GM23338 (cell line): ENCODE measurements around the gene SLC41A3. TPM values are rescaled to one million over a fixed set of nuclear protein-coding genes. Genes with fewer than 3 reads are reported as not detected.
"Not testable (repeated sequence)": the region's sequence is repeated elsewhere in the genome, so short reads cannot be mapped to it uniquely, and the experiment has no call there.

ENCODE experiments used
- ATAC-seq: fragments of 200-7000 bp; cut with Tn5 transposase; 3 replicates; pipeline ENCODE4 v1.9.1; 2020
- DNase-seq: peaks from one replicate; pipeline ENCODE4 v3.0.0-alpha.2; 2015; ENCODE audit warnings: low spot score
- H2AFZ ChIP-seq: fragments of 200-600 bp; sonication (generic); 2 replicates; pipeline ENCODE4 v1.8.0; 2016; ENCODE audit warnings: antibody characterized with exemption, mild to moderate bottlenecking, moderate library complexity
- H3F3A ChIP-seq: fragments of 200-600 bp; sonication (generic); replicated peaks from 2 replicates; pipeline ENCODE4 v1.8.0; 2017; ENCODE audit warnings: antibody characterized with exemption, mixed run types, low read depth
- H3K27ac ChIP-seq: fragments of 200-600 bp; sonication (generic); 2 replicates; pipeline ENCODE4 v1.6.1; 2016; ENCODE audit warnings: low read depth
- H3K27me3 ChIP-seq: fragments of 200-600 bp; sonication (generic); 2 replicates; pipeline ENCODE4 v1.8.0; 2016; ENCODE audit warnings: mild to moderate bottlenecking, mixed run types, moderate library complexity; ENCODE audit not compliant: insufficient read depth
- H3K36me3 ChIP-seq: fragments of 200-600 bp; sonication (generic); 2 replicates; pipeline ENCODE4 v1.8.0; 2016; ENCODE audit warnings: mild to moderate bottlenecking; ENCODE audit not compliant: insufficient read depth
- H3K4me1 ChIP-seq: fragments of 200-600 bp; sonication (generic); 2 replicates; pipeline ENCODE4 v1.8.0; 2016; ENCODE audit warnings: mild to moderate bottlenecking, moderate library complexity; ENCODE audit not compliant: insufficient read depth
- H3K4me2 ChIP-seq: fragments of 200-600 bp; sonication (generic); 2 replicates; pipeline ENCODE4 v1.7.1; 2017; ENCODE audit warnings: mixed run types
- H3K4me3 ChIP-seq: fragments of 200-600 bp; sonication (generic); 2 replicates; pipeline ENCODE4 v1.6.1; 2016; ENCODE audit warnings: mixed run types
- H3K79me2 ChIP-seq: fragments of 200-600 bp; sonication (generic); replicated peaks from 2 replicates; pipeline ENCODE4 v1.8.0; 2017; ENCODE audit warnings: mild to moderate bottlenecking; ENCODE audit not compliant: insufficient read depth
- H3K9me2 ChIP-seq: fragments of 200-600 bp; sonication (generic); 2 replicates; pipeline ENCODE4 v1.8.0; 2017; ENCODE audit not compliant: insufficient read depth
- H4K20me1 ChIP-seq: fragments of 200-600 bp; sonication (generic); replicated peaks from 2 replicates; pipeline ENCODE4 v1.8.0; 2017; ENCODE audit warnings: mild to moderate bottlenecking; ENCODE audit not compliant: insufficient read depth
- H3K27ac Mint-ChIP-seq: 2 replicates; pipeline ENCODE4 v1.8.0; 2020; ENCODE audit warnings: inconsistent platforms, mild to moderate bottlenecking, moderate library complexity, mixed read lengths
- H3K27me3 Mint-ChIP-seq: 3 replicates; pipeline ENCODE4 v1.8.0; 2022; ENCODE audit warnings: low read depth, mild to moderate bottlenecking, moderate library complexity, mixed read lengths, inconsistent platforms; ENCODE audit not compliant: insufficient read depth, poor library complexity
- H3K36me3 Mint-ChIP-seq: 3 replicates; pipeline ENCODE4 v1.8.0; 2021; ENCODE audit warnings: low read depth, mild to moderate bottlenecking, inconsistent platforms, moderate library complexity, mixed read lengths
- H3K4me1 Mint-ChIP-seq: 3 replicates; pipeline ENCODE4 v1.8.0; 2020; ENCODE audit warnings: mild to moderate bottlenecking, inconsistent platforms, mixed read lengths
- H3K4me3 Mint-ChIP-seq: 3 replicates; pipeline ENCODE4 v1.8.0; 2021; ENCODE audit warnings: moderate library complexity, mild to moderate bottlenecking, inconsistent platforms, mixed read lengths
- H3K9me3 Mint-ChIP-seq: 3 replicates; pipeline ENCODE4 v1.8.0; 2020; ENCODE audit warnings: moderate library complexity, mild to moderate bottlenecking, inconsistent platforms, mixed read lengths
- CREB1 ChIP-seq: fragments of 250-450 bp; sonication (Bioruptor Pico); IDR thresholded peaks from 2 replicates; pipeline ENCODE4 v1.5.0; 2020; ENCODE audit warnings: low read depth, mild to moderate bottlenecking, moderate library complexity
- EZH2phosphoT487 ChIP-seq: fragments of 200-600 bp; sonication (generic); IDR thresholded peaks from one replicate; pipeline ENCODE4 v1.8.1; 2018; ENCODE audit warnings: antibody characterized with exemption; ENCODE audit not compliant: unreplicated experiment
- NANOG ChIP-seq: IDR thresholded peaks from 2 replicates; pipeline ENCODE4 v1.6.1; 2016; ENCODE audit warnings: antibody characterized with exemption, borderline replicate concordance
- POLR2AphosphoS5 ChIP-seq: IDR thresholded peaks from 2 replicates; pipeline ENCODE4 v1.6.1; 2016; ENCODE audit warnings: antibody characterized with exemption, low read depth
- ZNF114 ChIP-seq: fragments of 250-450 bp; sonication (Bioruptor Pico); IDR thresholded peaks from 2 replicates; pipeline ENCODE4 v1.5.0; 2020; ENCODE audit warnings: mild to moderate bottlenecking, moderate library complexity
- ZNF331 ChIP-seq: fragments of 250-450 bp; sonication (Bioruptor Pico); IDR thresholded peaks from 2 replicates; pipeline ENCODE4 v1.5.0; 2020; ENCODE audit warnings: low read depth, mild to moderate bottlenecking, moderate library complexity
- polyA plus RNA-seq: library from polyadenylated mRNA; unstranded; fragments of >200 nt; fragmentation: Nextera tagmentation; extraction: Ambion mirVana; gene quantifications from 2 replicates; pipeline ENCODE4 v1.2.1, GENCODE V29; 2016
- total RNA-seq: library from RNA; depleted of rRNA; stranded (reverse); fragments of >200 nt; shearing (Covaris generic); gene quantifications from 2 replicates; pipeline ENCODE4 v1.2.3, GENCODE V29; 2014
- TF ChIP-seq, protein P1 (sequence below), 2 experiments: fragments of 200-600 bp in 1 of 2; sonication (generic) in 1 of 2; conservative IDR thresholded peaks; 2 replicates each; pipeline versions ENCODE4 v1.5.1 to v1.6.1; 2016 to 2017; ENCODE audit warnings: antibody characterized with exemption in 2 of 2, low read depth in 2 of 2, mild to moderate bottlenecking in 2 of 2, moderate library complexity in 1 of 2
- TF ChIP-seq, protein P2 (sequence below): IDR thresholded peaks from 2 replicates; pipeline ENCODE4 v1.6.1; 2016; ENCODE audit warnings: antibody characterized with exemption
- TF ChIP-seq, protein P3 (sequence below): IDR thresholded peaks from one replicate; pipeline ENCODE4 v1.6.1; 2018; ENCODE audit warnings: antibody characterized with exemption; ENCODE audit not compliant: unreplicated experiment
- TF ChIP-seq, protein P4 (sequence below): fragments of 250-450 bp; sonication (Bioruptor Pico); IDR thresholded peaks from 2 replicates; pipeline ENCODE4 v1.5.0; 2020; ENCODE audit warnings: mild to moderate bottlenecking, moderate library complexity

SLC41A3 gene
- total and polyA plus RNA-seq, 2 experiments from 2014 or later, result 12.1 to 29.8 TPM

DNA sequence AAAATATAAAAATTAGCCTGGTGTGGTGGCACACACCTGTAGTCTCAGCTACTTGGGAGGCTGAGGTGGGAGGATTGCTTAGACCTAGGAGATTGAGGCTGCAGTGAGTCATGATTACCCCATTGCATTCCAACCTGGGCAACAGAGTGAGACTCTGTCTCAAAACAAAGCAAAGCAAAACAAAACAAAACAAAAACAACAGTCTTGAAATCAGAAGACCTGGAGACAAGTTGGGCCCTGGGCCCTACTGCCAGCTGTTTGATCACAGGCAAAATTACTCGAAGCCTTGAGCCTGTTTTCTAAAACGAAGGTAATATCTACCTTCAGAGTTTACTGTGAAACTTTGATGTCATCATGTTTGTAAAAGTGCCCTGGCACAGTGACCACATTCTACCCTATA is 115.8 kb downstream of the SLC41A3 start:
- peaks cover 61% of the 10 kb centered on the region for H3K27me3 ChIP-seq
- not testable (repeated sequence) for H3K9me3 Mint-ChIP-seq, H3K9me2 ChIP-seq, H3K36me3 Mint-ChIP-seq, H3K36me3 ChIP-seq, ATAC-seq, H4K20me1 ChIP-seq, H3K4me3 ChIP-seq, H3K27ac ChIP-seq, H3K79me2 ChIP-seq, H3K4me2 ChIP-seq, H3K4me3 Mint-ChIP-seq, H3K27ac Mint-ChIP-seq, H3K4me1 Mint-ChIP-seq, DNase-seq, H2AFZ ChIP-seq, H3F3A ChIP-seq
- H3K4me1 ChIP-seq, result peaks cover 12% of the 10 kb centered on the region
- H3K27me3 Mint-ChIP-seq, result peaks cover 20% of the 10 kb centered on the region

DNA sequence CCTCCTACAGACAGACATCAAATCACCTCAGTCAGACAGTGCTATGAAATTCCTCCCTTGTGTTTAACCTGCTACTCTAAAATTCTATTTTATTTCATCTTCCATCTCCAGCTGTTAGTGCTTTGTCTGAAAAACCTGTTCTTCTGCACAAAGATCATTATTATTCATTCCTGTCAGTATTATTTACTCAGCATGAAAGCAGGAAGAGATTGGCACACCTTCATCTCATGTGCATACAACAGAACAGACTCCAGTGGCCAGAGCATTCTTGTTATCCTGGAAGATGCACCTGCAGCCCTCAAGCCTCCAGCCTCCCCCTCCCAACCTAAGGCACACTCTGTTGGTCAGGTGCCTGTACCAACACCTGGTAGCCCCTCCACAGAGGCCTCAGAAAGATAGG is 116.8 kb downstream of the SLC41A3 start:
- no peaks in the 10 kb centered on the region for H3K36me3 Mint-ChIP-seq
- Histone ChIP-seq H3K9me2 (no peaks in the 10 kb centered on the region), H3K4me2 (no peak overlapping the region), H3K27ac (no peak overlapping the region), H2AFZ (no peak overlapping the region), H3K4me3 (no peak overlapping the region), H3K4me1 (peaks cover 12% of the 10 kb centered on the region), H3K36me3 (no peaks in the 10 kb centered on the region), H3K79me2 (no peaks in the 10 kb centered on the region), H3K27me3 (peaks cover 60% of the 10 kb centered on the region), H4K20me1 (no peaks in the 10 kb centered on the region; the same call in 1 of the 2 replicates), H3F3A (no peaks in the 10 kb centered on the region)
- H3K27ac Mint-ChIP-seq, result no peak overlapping the region
- ATAC-seq (no peak), DNase-seq (no peak)
- peaks cover 8% of the 10 kb centered on the region for H3K4me1 Mint-ChIP-seq
- peaks cover 18% of the 10 kb centered on the region for H3K27me3 Mint-ChIP-seq
- H3K4me3 Mint-ChIP-seq, result no peak overlapping the region
- no peaks in the 10 kb centered on the region for H3K9me3 Mint-ChIP-seq
- TF ChIP-seq CREB1 (CRISPR knock-in tag), result no peak
- TF ChIP-seq POLR2AphosphoS5, result no peak
- TF ChIP-seq, protein P1, sequence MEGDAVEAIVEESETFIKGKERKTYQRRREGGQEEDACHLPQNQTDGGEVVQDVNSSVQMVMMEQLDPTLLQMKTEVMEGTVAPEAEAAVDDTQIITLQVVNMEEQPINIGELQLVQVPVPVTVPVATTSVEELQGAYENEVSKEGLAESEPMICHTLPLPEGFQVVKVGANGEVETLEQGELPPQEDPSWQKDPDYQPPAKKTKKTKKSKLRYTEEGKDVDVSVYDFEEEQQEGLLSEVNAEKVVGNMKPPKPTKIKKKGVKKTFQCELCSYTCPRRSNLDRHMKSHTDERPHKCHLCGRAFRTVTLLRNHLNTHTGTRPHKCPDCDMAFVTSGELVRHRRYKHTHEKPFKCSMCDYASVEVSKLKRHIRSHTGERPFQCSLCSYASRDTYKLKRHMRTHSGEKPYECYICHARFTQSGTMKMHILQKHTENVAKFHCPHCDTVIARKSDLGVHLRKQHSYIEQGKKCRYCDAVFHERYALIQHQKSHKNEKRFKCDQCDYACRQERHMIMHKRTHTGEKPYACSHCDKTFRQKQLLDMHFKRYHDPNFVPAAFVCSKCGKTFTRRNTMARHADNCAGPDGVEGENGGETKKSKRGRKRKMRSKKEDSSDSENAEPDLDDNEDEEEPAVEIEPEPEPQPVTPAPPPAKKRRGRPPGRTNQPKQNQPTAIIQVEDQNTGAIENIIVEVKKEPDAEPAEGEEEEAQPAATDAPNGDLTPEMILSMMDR (conservative IDR thresholded peaks at IDR 0.05; ENCODE audit: low read depth in 2 of 2), result no peak
- TF ChIP-seq, protein P2, sequence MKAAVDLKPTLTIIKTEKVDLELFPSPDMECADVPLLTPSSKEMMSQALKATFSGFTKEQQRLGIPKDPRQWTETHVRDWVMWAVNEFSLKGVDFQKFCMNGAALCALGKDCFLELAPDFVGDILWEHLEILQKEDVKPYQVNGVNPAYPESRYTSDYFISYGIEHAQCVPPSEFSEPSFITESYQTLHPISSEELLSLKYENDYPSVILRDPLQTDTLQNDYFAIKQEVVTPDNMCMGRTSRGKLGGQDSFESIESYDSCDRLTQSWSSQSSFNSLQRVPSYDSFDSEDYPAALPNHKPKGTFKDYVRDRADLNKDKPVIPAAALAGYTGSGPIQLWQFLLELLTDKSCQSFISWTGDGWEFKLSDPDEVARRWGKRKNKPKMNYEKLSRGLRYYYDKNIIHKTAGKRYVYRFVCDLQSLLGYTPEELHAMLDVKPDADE, result no peak
- no peak for TF ChIP-seq ZNF331 (CRISPR knock-in tag)
- TF ChIP-seq, protein P3, sequence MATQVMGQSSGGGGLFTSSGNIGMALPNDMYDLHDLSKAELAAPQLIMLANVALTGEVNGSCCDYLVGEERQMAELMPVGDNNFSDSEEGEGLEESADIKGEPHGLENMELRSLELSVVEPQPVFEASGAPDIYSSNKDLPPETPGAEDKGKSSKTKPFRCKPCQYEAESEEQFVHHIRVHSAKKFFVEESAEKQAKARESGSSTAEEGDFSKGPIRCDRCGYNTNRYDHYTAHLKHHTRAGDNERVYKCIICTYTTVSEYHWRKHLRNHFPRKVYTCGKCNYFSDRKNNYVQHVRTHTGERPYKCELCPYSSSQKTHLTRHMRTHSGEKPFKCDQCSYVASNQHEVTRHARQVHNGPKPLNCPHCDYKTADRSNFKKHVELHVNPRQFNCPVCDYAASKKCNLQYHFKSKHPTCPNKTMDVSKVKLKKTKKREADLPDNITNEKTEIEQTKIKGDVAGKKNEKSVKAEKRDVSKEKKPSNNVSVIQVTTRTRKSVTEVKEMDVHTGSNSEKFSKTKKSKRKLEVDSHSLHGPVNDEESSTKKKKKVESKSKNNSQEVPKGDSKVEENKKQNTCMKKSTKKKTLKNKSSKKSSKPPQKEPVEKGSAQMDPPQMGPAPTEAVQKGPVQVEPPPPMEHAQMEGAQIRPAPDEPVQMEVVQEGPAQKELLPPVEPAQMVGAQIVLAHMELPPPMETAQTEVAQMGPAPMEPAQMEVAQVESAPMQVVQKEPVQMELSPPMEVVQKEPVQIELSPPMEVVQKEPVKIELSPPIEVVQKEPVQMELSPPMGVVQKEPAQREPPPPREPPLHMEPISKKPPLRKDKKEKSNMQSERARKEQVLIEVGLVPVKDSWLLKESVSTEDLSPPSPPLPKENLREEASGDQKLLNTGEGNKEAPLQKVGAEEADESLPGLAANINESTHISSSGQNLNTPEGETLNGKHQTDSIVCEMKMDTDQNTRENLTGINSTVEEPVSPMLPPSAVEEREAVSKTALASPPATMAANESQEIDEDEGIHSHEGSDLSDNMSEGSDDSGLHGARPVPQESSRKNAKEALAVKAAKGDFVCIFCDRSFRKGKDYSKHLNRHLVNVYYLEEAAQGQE, result no peak
- TF ChIP-seq NANOG, result no peak
- TF ChIP-seq, protein P4, sequence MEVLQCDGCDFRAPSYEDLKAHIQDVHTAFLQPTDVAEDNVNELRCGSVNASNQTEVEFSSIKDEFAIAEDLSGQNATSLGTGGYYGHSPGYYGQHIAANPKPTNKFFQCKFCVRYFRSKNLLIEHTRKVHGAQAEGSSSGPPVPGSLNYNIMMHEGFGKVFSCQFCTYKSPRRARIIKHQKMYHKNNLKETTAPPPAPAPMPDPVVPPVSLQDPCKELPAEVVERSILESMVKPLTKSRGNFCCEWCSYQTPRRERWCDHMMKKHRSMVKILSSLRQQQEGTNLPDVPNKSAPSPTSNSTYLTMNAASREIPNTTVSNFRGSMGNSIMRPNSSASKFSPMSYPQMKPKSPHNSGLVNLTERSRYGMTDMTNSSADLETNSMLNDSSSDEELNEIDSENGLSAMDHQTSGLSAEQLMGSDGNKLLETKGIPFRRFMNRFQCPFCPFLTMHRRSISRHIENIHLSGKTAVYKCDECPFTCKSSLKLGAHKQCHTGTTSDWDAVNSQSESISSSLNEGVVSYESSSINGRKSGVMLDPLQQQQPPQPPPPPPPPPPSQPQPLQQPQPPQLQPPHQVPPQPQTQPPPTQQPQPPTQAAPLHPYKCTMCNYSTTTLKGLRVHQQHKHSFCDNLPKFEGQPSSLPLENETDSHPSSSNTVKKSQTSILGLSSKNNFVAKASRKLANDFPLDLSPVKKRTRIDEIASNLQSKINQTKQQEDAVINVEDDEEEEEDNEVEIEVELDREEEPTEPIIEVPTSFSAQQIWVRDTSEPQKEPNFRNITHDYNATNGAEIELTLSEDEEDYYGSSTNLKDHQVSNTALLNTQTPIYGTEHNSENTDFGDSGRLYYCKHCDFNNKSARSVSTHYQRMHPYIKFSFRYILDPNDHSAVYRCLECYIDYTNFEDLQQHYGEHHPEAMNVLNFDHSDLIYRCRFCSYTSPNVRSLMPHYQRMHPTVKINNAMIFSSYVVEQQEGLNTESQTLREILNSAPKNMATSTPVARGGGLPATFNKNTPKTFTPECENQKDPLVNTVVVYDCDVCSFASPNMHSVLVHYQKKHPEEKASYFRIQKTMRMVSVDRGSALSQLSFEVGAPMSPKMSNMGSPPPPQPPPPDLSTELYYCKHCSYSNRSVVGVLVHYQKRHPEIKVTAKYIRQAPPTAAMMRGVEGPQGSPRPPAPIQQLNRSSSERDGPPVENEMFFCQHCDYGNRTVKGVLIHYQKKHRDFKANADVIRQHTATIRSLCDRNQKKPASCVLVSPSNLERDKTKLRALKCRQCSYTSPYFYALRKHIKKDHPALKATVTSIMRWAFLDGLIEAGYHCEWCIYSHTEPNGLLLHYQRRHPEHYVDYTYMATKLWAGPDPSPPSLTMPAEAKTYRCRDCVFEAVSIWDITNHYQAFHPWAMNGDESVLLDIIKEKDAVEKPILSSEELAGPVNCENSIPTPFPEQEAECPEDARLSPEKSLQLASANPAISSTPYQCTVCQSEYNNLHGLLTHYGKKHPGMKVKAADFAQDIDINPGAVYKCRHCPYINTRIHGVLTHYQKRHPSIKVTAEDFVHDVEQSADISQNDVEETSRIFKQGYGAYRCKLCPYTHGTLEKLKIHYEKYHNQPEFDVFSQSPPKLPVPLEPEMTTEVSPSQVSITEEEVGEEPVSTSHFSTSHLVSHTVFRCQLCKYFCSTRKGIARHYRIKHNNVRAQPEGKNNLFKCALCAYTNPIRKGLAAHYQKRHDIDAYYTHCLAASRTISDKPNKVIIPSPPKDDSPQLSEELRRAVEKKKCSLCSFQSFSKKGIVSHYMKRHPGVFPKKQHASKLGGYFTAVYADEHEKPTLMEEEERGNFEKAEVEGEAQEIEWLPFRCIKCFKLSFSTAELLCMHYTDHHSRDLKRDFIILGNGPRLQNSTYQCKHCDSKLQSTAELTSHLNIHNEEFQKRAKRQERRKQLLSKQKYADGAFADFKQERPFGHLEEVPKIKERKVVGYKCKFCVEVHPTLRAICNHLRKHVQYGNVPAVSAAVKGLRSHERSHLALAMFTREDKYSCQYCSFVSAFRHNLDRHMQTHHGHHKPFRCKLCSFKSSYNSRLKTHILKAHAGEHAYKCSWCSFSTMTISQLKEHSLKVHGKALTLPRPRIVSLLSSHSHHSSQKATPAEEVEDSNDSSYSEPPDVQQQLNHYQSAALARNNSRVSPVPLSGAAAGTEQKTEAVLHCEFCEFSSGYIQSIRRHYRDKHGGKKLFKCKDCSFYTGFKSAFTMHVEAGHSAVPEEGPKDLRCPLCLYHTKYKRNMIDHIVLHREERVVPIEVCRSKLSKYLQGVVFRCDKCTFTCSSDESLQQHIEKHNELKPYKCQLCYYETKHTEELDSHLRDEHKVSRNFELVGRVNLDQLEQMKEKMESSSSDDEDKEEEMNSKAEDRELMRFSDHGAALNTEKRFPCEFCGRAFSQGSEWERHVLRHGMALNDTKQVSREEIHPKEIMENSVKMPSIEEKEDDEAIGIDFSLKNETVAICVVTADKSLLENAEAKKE (CRISPR knock-in tag), result no peak
- no peak for TF ChIP-seq EZH2phosphoT487
- TF ChIP-seq ZNF114 (CRISPR knock-in tag), result no peak
